WERI-Rb-1 (cell line): ENCODE results near the gene MEGF8.

ENCODE experiments used
- DNase-seq: peaks from one replicate; pipeline ENCODE4 v3.0.0-alpha.2; 2020
- H3K27ac ChIP-seq: fragments of 250-450 bp; sonication (Bioruptor Pico); 2 replicates; pipeline ENCODE4 v1.5.1; 2020; ENCODE audit warnings: mild to moderate bottlenecking, moderate library complexity
- H3K27me3 ChIP-seq: fragments of 250-450 bp; sonication (Bioruptor Pico); 2 replicates; pipeline ENCODE4 v1.5.1; 2021; ENCODE audit warnings: mild to moderate bottlenecking, low read depth, moderate library complexity; ENCODE audit not compliant: insufficient read depth, severe bottlenecking
- H3K36me3 ChIP-seq: fragments of 250-450 bp; sonication (Bioruptor Pico); 2 replicates; pipeline ENCODE4 v1.5.1; 2020; ENCODE audit warnings: mild to moderate bottlenecking, moderate library complexity
- H3K4me3 ChIP-seq: 2 replicates; pipeline ENCODE4 v1.5.1; 2011; ENCODE audit warnings: low read depth, mild to moderate bottlenecking, control low read depth, low read length
- H3K9me3 ChIP-seq: fragments of 250-450 bp; sonication (Bioruptor Pico); 2 replicates; pipeline ENCODE4 v1.5.1; 2021; ENCODE audit warnings: mild to moderate bottlenecking, moderate library complexity; ENCODE audit not compliant: severe bottlenecking
- CTCF ChIP-seq: IDR thresholded peaks from 2 replicates; pipeline ENCODE4 v1.5.1; 2011; ENCODE audit warnings: low read depth, mild to moderate bottlenecking, control low read depth, inconsistent platforms, low read length

MEGF8 gene

GRCh38 chr19:42386974-42387707 is 61.7 kb downstream of the MEGF8 start:
- peak; percentile 89 for DNase-seq
- Histone ChIP-seq H3K4me3 (peak overlapping the region; percentile 71), H3K27me3 (no peaks in the 10 kb centered on the region), H3K36me3 (no peaks in the 10 kb centered on the region), H3K27ac (peak overlapping the region; percentile 84), H3K9me3 (no peaks in the 10 kb centered on the region)
- peak; percentile 66 for TF ChIP-seq CTCF

- DNase-seq, result no peak
- no peak overlapping the region for H3K27ac ChIP-seq
- no peak for TF ChIP-seq CTCF
- H3K27me3 ChIP-seq, result no peaks in the 10 kb centered on the region
- H3K36me3 ChIP-seq, result no peaks in the 10 kb centered on the region
- H3K9me3 ChIP-seq, result no peaks in the 10 kb centered on the region
- no peak overlapping the region for H3K4me3 ChIP-seq
Measured at GRCh38 chr19:42388851-42389489, 63.5 kb downstream of the MEGF8 start.

GRCh38 chr19:42389899-42390298 is 64.5 kb downstream of the MEGF8 start, which contains the start of gene CNFN:
TSS of gene CNFN (minus strand) at chr19:42390297. CDS start at chr19:42389037, 1,260 bp downstream.
- no peak within 1 kb of the TSS for H3K27ac ChIP-seq
- DNase-seq, result no peak
- no peak within 1 kb of the TSS for H3K4me3 ChIP-seq
- no peaks in the 10 kb centered on the region for H3K27me3 ChIP-seq
- TF ChIP-seq CTCF, result no peak
- no peaks in the 10 kb centered on the region for H3K36me3 ChIP-seq
- no peaks in the 10 kb centered on the region for H3K9me3 ChIP-seq

- Histone ChIP-seq H3K4me3 (no peak overlapping the region), H3K27ac (no peak overlapping the region), H3K27me3 (no peaks in the 10 kb centered on the region), H3K9me3 (no peaks in the 10 kb centered on the region), H3K36me3 (no peaks in the 10 kb centered on the region)
- TF ChIP-seq CTCF, result no peak
- DNase-seq, result no peak
Measured at GRCh38 chr19:42392165-42392564, 66.7 kb downstream of the MEGF8 start.

GRCh38 chr19:42394751-42395150 is 69.3 kb downstream of the MEGF8 start:
- TF ChIP-seq CTCF, result no peak
- no peaks in the 10 kb centered on the region for H3K27me3 ChIP-seq
- DNase-seq, result no peak
- no peaks in the 10 kb centered on the region for H3K36me3 ChIP-seq
- no peaks in the 10 kb centered on the region for H3K9me3 ChIP-seq
- no peak overlapping the region for H3K27ac ChIP-seq
- H3K4me3 ChIP-seq, result no peak overlapping the region
